Stomach (tissue), 4 donors: Measurements from ENCODE around the gene UBXN6.

Source experiments
- CTCF ChIP-seq, 7 experiments: fragments of 450-650 bp in 4 of 7; fragments of 200-600 bp in 3 of 7; sonication (generic) in 3 of 7; IDR thresholded peaks; one replicate each; pipeline ENCODE4 v1.5.1; 2016 to 2019; ENCODE audit warnings: antibody characterized with exemption in 7 of 7, control low read depth in 2 of 7, mild to moderate bottlenecking in 1 of 7
- POLR2A ChIP-seq, 4 donors: fragments of 450-650 bp; IDR thresholded peaks; one replicate each; pipeline ENCODE4 v1.6.1; 2016; ENCODE audit warnings: antibody characterized with exemption in 4 of 4, control low read depth in 2 of 4, mild to moderate bottlenecking in 1 of 4, moderate library complexity in 1 of 4
- POLR2AphosphoS5 ChIP-seq, 3 donors: sonication (generic); formaldehyde crosslinking; IDR thresholded peaks; one replicate each; pipeline ENCODE4 v1.6.1; 2016; ENCODE audit warnings: antibody characterized with exemption in 3 of 3

- TF ChIP-seq CTCF (IDR thresholded peaks at IDR 0.05) (no peak), POLR2A (IDR thresholded peaks at IDR 0.05) (no peak), POLR2AphosphoS5 (IDR thresholded peaks at IDR 0.05) (no peak)
These were observed 55.8 kb downstream of the UBXN6 start for GRCh38 chr19:4401769-4402170.
